B cell (primary cell): ENCODE measurements around the gene GIGYF2. TPM values are rescaled to one million over a fixed set of nuclear protein-coding genes. Genes with fewer than 3 reads are reported as not detected.

Source experiments
- ATAC-seq: fragments of 200-7000 bp; cut with Tn5 transposase; one replicate; pipeline ENCODE4 v1.10.0; 2021; ENCODE audit warnings: low read depth, mild to moderate bottlenecking, moderate number of reproducible peaks, moderate library complexity
- CTCF ChIA-PET: fragments of 350-600 bp; sonication (Branson Sonifier 250); formaldehyde crosslinking; loops from one replicate; lab custom pipeline; 2021; ENCODE audit warnings: antibody characterized with exemption, inconsistent platforms; lab: Charles Lee
- POLR2A ChIA-PET: fragments of 350-600 bp; sonication (Branson Sonifier 250); formaldehyde crosslinking; loops from one replicate; lab custom pipeline; 2021; ENCODE audit warnings: antibody characterized with exemption; lab: Charles Lee
- DNase-seq: peaks from one replicate; pipeline ENCODE4 v3.0.0; 2013
- H2AFZ ChIP-seq: 2 replicates; pipeline ENCODE4 v1.6.1; 2012; ENCODE audit warnings: mild to moderate bottlenecking, low read depth, low read length; ENCODE audit not compliant: insufficient read depth, poor library complexity, severe bottlenecking
- H3K27ac ChIP-seq, 2 donors: 1 replicate in 1 of 2; 2 replicates in 1 of 2; pipeline ENCODE4 v1.5.1; 2012 to 2013; ENCODE audit warnings: low read length in 2 of 2, mild to moderate bottlenecking in 2 of 2, moderate library complexity in 1 of 2
- H3K27me3 ChIP-seq, 4 experiments: fragments of 200-600 bp in 1 of 4; sonication (generic) in 1 of 4; replicated peaks in 1 of 4; 1 replicate in 2 of 4; 2 replicates in 2 of 4; pipeline versions ENCODE4 v1.6.1 to v1.7.0; 2013 to 2016; ENCODE audit warnings: low read length in 3 of 4, mild to moderate bottlenecking in 2 of 4, mixed read lengths in 1 of 4, moderate library complexity in 1 of 4; ENCODE audit not compliant: insufficient read depth in 4 of 4, control insufficient read depth in 3 of 4; ENCODE audit errors: control extremely low read depth in 1 of 4
- H3K36me3 ChIP-seq, 2 experiments: replicated peaks in 1 of 2; 1 replicate in 1 of 2; 2 replicates in 1 of 2; pipeline versions ENCODE4 v1.6.1 to v1.7.1; 2013; ENCODE audit warnings: low read length in 1 of 2; ENCODE audit not compliant: insufficient read depth in 2 of 2, control insufficient read depth in 1 of 2; ENCODE audit errors: control extremely low read depth in 1 of 2, extremely low read depth in 1 of 2
- H3K4me1 ChIP-seq, 2 donors: fragments of 200-600 bp in 1 of 2; sonication (generic) in 1 of 2; 1 replicate in 1 of 2; 2 replicates in 1 of 2; pipeline versions ENCODE4 v1.5.1 to v1.6.1; 2013 to 2017; ENCODE audit warnings: low read length in 2 of 2; ENCODE audit not compliant: control insufficient read depth in 2 of 2, insufficient read depth in 2 of 2
- H3K4me2 ChIP-seq: replicated peaks from 2 replicates; pipeline ENCODE3; 2012; ENCODE audit warnings: mild to moderate bottlenecking, low read depth, low read length; ENCODE audit not compliant: poor library complexity, severe bottlenecking
- H3K4me3 ChIP-seq, 5 experiments: fragments of 200-600 bp in 1 of 5; sonication (generic) in 1 of 5; 1 replicate in 3 of 5; 2 replicates in 2 of 5; pipeline versions ENCODE4 v1.5.1 to v1.7.0; 2011 to 2016; ENCODE audit warnings: low read length in 4 of 5, mild to moderate bottlenecking in 4 of 5, low read depth in 2 of 5, control low read depth in 1 of 5, moderate library complexity in 1 of 5; ENCODE audit not compliant: insufficient read depth in 1 of 5; ENCODE audit errors: control extremely low read depth in 1 of 5, extremely low read depth in 1 of 5
- H3K79me2 ChIP-seq: fragments of 200-600 bp; sonication (generic); one replicate; pipeline ENCODE4 v1.6.0; 2016; ENCODE audit warnings: low read length; ENCODE audit not compliant: control insufficient read depth, insufficient read depth
- H3K9ac ChIP-seq: fragments of 200-600 bp; sonication (generic); 2 replicates; pipeline ENCODE4 v1.6.1; 2017; ENCODE audit warnings: mild to moderate bottlenecking, low read length, moderate library complexity
- H3K9me3 ChIP-seq, 3 donors: one replicate each; pipeline versions ENCODE4 v1.6.1 to v1.7.1; 2013; ENCODE audit warnings: low read length in 2 of 3; ENCODE audit not compliant: control insufficient read depth in 2 of 3, insufficient read depth in 1 of 3; ENCODE audit errors: control extremely low read depth in 1 of 3
- H4K20me1 ChIP-seq: 2 replicates; pipeline ENCODE4 v1.6.0; 2012; ENCODE audit warnings: mild to moderate bottlenecking, low read length; ENCODE audit not compliant: insufficient read depth, control insufficient read depth, poor library complexity, severe bottlenecking
- H3K27ac Mint-ChIP-seq: one replicate; pipeline ENCODE4 v1.8.0; 2021; ENCODE audit warnings: mixed read lengths
- H3K27me3 Mint-ChIP-seq: one replicate; pipeline ENCODE4 v1.8.0; 2021; ENCODE audit warnings: mixed read lengths
- H3K4me1 Mint-ChIP-seq: one replicate; pipeline ENCODE4 v1.8.0; 2021; ENCODE audit warnings: mixed read lengths
- H3K4me3 Mint-ChIP-seq: one replicate; pipeline ENCODE4 v1.8.0; 2021; ENCODE audit warnings: mixed read lengths
- H3K9me3 Mint-ChIP-seq: one replicate; pipeline ENCODE4 v1.8.0; 2022; ENCODE audit warnings: mixed read lengths; ENCODE audit not compliant: insufficient read depth
- EZH2 ChIP-seq: IDR thresholded peaks from 2 replicates; pipeline ENCODE4 v1.6.1; 2012; ENCODE audit warnings: borderline replicate concordance, low read depth, mild to moderate bottlenecking, moderate library complexity, low read length; ENCODE audit not compliant: insufficient read depth, poor library complexity, severe bottlenecking
- WGBS: methylation state at CpG from one replicate; pipeline ENCODE4 v1.1.5; 2013; ENCODE audit warnings: missing lambda C conversion rate; ENCODE audit not compliant: insufficient coverage; 5-methylcytosine and 5-hydroxymethylcytosine counted together
- intact Hi-C: fragments of 100-400 bp; cut with micrococcal nuclease; formaldehyde crosslinking; loops from one replicate; pipeline ENCODE4 v1.10.0; 2022
- polyA plus RNA-seq: library from polyadenylated mRNA; depleted of rRNA; stranded (reverse); fragments of >200 nt; gene quantifications from 2 replicates; pipeline ENCODE4 v1.2.3, GENCODE V29; 2012
- total RNA-seq, 2 donors: library from RNA; stranded (reverse); fragments of 120-200 nt in 1 of 2; gene quantifications; 1 replicate in 1 of 2; 2 replicates in 1 of 2; pipeline versions ENCODE4 v1.2.3 to v1.2.4, GENCODE V29; 2013 to 2022
- TF ChIP-seq, protein P1 (sequence below): fragments of 200-600 bp; IDR thresholded peaks from one replicate; pipeline ENCODE4 v1.8.0; 2022; ENCODE audit warnings: antibody characterized with exemption, mild to moderate bottlenecking

GIGYF2 gene
- total and polyA plus RNA-seq, 2 donors (not counting 1 experiment from before 2014, with no cell fraction given): 7.2 to 108 TPM

DNA sequence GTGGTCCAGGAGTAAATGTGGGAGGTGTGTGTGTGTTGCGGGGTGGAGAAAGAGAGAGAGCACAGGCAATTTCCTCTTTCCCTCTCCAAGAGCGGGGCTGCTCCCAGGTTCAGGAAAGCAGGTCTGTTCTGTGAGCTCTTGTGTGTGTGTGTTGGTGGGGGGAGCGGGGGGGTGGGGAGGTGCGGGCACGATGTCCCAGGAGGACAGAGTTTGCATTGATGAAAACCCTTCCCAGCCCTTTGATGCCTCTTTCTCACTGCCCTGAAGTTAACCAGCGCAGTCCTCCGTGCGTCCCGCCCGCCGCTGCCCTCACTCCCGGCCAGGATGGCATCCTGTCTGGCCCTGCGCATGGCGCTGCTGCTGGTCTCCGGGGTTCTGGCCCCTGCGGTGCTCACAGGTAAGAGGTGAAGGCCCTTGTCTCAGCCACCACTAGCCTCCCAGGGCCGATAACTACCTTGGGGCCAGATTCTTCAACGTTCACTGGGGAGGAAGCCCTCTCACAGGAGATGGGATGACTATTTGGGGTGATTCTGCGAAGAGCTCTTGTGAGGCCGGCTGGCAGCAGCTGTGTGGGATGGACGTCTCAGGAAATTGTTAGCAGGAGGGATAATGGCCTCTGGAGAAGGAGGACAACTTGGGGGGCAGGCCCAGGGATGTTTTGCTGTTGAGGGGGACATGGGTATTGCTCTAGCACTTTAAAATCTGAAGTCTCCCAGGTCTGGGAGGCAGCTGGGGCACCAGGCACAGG, 173.1 kb downstream of the GIGYF2 start, which contains the start of gene SNORC:
Gene SNORC (plus strand): TSS at position 247 of the 748 bp plus-strand sequence. CDS start 78 bp downstream, at position 325.
- Histone ChIP-seq H3K9me3 (no peaks in the 10 kb centered on the region), H3K79me2 (no peaks in the 10 kb centered on the region), H3K9ac (no peak within 1 kb of the TSS), H3K4me1 (peaks cover 4 to 8% of the 10 kb centered on the region in 2 donors), H2AFZ (no peak within 1 kb of the TSS), H3K4me3 (no peak within 1 kb of the TSS), H4K20me1 (no peaks in the 10 kb centered on the region), H3K4me2 (no peak within 1 kb of the TSS), H3K27me3 (peaks cover 0 to 9% (median 2%) of the 10 kb centered on the region in 4 experiments), H3K27ac (no peak within 1 kb of the TSS), H3K36me3 (no peaks in the 10 kb centered on the region)
- DNase-seq: no peak
- Mint-ChIP-seq H3K4me1 (peaks cover 7% of the 10 kb centered on the region), H3K4me3 (no peak within 1 kb of the TSS), H3K27ac (no peak within 1 kb of the TSS), H3K9me3 (no peaks in the 10 kb centered on the region), H3K27me3 (peaks cover 2% of the 10 kb centered on the region)
- 98% methylated on average over 17 of the region's 21 CpGs for WGBS
- no peak for TF ChIP-seq EZH2
- TF ChIP-seq, protein P1, sequence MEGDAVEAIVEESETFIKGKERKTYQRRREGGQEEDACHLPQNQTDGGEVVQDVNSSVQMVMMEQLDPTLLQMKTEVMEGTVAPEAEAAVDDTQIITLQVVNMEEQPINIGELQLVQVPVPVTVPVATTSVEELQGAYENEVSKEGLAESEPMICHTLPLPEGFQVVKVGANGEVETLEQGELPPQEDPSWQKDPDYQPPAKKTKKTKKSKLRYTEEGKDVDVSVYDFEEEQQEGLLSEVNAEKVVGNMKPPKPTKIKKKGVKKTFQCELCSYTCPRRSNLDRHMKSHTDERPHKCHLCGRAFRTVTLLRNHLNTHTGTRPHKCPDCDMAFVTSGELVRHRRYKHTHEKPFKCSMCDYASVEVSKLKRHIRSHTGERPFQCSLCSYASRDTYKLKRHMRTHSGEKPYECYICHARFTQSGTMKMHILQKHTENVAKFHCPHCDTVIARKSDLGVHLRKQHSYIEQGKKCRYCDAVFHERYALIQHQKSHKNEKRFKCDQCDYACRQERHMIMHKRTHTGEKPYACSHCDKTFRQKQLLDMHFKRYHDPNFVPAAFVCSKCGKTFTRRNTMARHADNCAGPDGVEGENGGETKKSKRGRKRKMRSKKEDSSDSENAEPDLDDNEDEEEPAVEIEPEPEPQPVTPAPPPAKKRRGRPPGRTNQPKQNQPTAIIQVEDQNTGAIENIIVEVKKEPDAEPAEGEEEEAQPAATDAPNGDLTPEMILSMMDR: no peak
- CTCF ChIA-PET: interaction anchor here (0.6 kb wide), 1 partner anchor 598 kb away, joined by 3 read pairs; no protein-coding TSS in a partner anchor
- intact Hi-C loops: no loop called here
- POLR2A ChIA-PET: no interaction called here
- no peak for ATAC-seq

DNA sequence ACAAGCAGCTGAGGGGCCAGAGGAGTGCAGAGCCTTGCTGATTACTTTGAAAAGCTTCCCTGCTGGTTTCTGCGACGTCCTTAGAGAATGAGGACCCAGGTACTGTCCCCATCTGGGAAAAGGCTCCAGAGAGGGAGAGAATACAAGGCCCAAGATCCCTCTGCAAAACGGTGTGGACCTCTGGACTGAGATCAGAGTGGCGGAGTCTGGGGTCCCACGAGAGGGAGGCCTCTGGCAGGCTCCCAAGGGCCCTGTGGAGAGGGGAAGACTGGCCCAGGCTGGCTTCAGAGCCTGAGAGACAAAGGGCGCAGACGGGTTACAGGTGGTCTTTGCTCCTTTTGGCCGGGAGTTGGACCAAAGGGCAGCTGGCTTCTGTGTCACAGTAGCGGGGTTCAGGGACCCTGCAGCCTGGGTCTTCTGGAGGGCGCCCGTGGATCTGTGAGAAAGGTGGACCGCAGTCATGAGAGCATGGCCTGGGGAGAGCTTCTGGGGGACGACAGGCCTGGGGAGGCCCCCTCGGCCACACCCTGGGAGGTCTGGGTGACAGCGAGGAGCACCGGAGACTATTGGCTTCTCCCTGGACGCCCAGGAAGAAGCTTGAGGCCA, 173.7 kb downstream of the GIGYF2 start:
- CTCF ChIA-PET: interaction anchor here (0.6 kb wide), 1 partner anchor 597 kb away, joined by 3 read pairs; no protein-coding TSS in a partner anchor
- Mint-ChIP-seq H3K27ac (no peak overlapping the region), H3K4me1 (peaks cover 13% of the 10 kb centered on the region), H3K27me3 (peaks cover 7% of the 10 kb centered on the region), H3K9me3 (no peaks in the 10 kb centered on the region), H3K4me3 (no peak overlapping the region)
- H3K4me2 ChIP-seq: no peak overlapping the region
- no peak overlapping the region for H2AFZ ChIP-seq
- H3K79me2 ChIP-seq: no peaks in the 10 kb centered on the region
- TF ChIP-seq, protein P1: no peak
- no peak for TF ChIP-seq EZH2
- peaks cover 0 to 15% (median 4%) of the 10 kb centered on the region in 4 experiments for H3K27me3 ChIP-seq
- no peak overlapping the region for H3K4me3 ChIP-seq
- DNase-seq: no peak
- ATAC-seq: no peak
- POLR2A ChIA-PET: no interaction called here
- 88% methylated on average over 17 of the region's 17 CpGs for WGBS
- H3K9me3 ChIP-seq: peaks cover 0 to 5% (median 0%) of the 10 kb centered on the region in 3 donors
- no peak overlapping the region for H3K27ac ChIP-seq
- H3K4me1 ChIP-seq: peaks cover 11 to 15% of the 10 kb centered on the region in 2 donors
- intact Hi-C loops: no loop called here
- no peaks in the 10 kb centered on the region for H3K36me3 ChIP-seq
- H3K9ac ChIP-seq: no peak overlapping the region
- no peaks in the 10 kb centered on the region for H4K20me1 ChIP-seq
